Adrenal gland (tissue), 12 donors: ENCODE data around the gene TCEA3. TPM values are rescaled to one million over a fixed set of nuclear protein-coding genes. Genes with fewer than 3 reads are reported as not detected.

Source experiments
- DNase-seq, 7 donors: peaks; one replicate each; pipeline ENCODE4 v3.0.0-alpha.2; 2019 to 2020
- H3K27ac ChIP-seq, 5 donors: fragments of 200-600 bp; sonication (generic) in 4 of 5; 1 replicate in 3 of 5; 2 replicates in 2 of 5; pipeline versions ENCODE4 v1.5.1 to v1.8.0; 2016 to 2020; ENCODE audit warnings: mild to moderate bottlenecking in 1 of 5
- H3K27me3 ChIP-seq: fragments of 200-600 bp; 2 replicates; pipeline ENCODE4 v1.8.0; 2021
- H3K36me3 ChIP-seq, 2 donors: fragments of 200-600 bp; replicated peaks in 1 of 2; 1 replicate in 1 of 2; 2 replicates in 1 of 2; pipeline versions ENCODE4 v1.5.1 to v1.8.0; 2018 to 2022
- H3K4me1 ChIP-seq, 2 donors: fragments of 200-600 bp; replicated peaks in 1 of 2; 1 replicate in 1 of 2; 2 replicates in 1 of 2; pipeline versions ENCODE4 v1.5.1 to v1.8.0; 2018 to 2021
- H3K4me3 ChIP-seq, 4 donors: fragments of 200-600 bp; sonication (generic) in 3 of 4; one replicate each; pipeline ENCODE4 v1.5.1; 2016 to 2018
- H3K9me3 ChIP-seq, 3 donors: fragments of 200-600 bp; sonication (generic) in 1 of 3; replicated peaks in 1 of 3; 1 replicate in 2 of 3; 2 replicates in 1 of 3; pipeline versions ENCODE4 v1.5.1 to v1.8.0; 2016 to 2021
- POLR2A ChIP-seq, 2 donors: fragments of 450-650 bp; IDR thresholded peaks; one replicate each; pipeline ENCODE4 v1.6.1; 2017; ENCODE audit warnings: antibody characterized with exemption in 2 of 2, mild to moderate bottlenecking in 2 of 2, moderate library complexity in 1 of 2
- WGBS, 4 donors: extraction: QIAGEN DNeasy Blood & Tissue Kit in 2 of 4; methylation state at CpG; one replicate each; pipeline versions ENCODE4 v1.1.5 to v1.1.7; 2013 to 2017; 5-methylcytosine and 5-hydroxymethylcytosine counted together
- intact Hi-C, 2 donors: fragments of 100-400 bp; cut with DNase I; formaldehyde crosslinking; loops; one replicate each; pipeline versions ENCODE4 v1.14.1 to v1.15.0; 2022 to 2023
- polyA plus RNA-seq, 3 donors: library from polyadenylated mRNA; stranded (reverse); fragments of 200-250 nt in 2 of 3; fragments of 350-450 nt in 1 of 3; fragmentation: Illumina TruSeq in 1 of 3; extraction: RNeasy Lipid Tissue Mini Kit (QIAGEN cat#74804) in 1 of 3; gene quantifications; one replicate each; pipeline ENCODE4 v1.2.3, GENCODE V29; 2013 to 2014
- total RNA-seq, 9 donors: library from RNA; depleted of rRNA in 4 of 9; stranded (reverse); fragments of >200 nt in 4 of 9; fragments of 120-200 nt in 1 of 9; fragmentation: NEBNext Ultra II Directional in 1 of 9; extraction: Animal tissue kit (Norgen Biotek cat#: 25700) in 1 of 9; gene quantifications; one replicate each; pipeline versions ENCODE4 v1.1.0 to v1.2.4, GENCODE V29; 2013 to 2023
- TF ChIP-seq, protein P1 (sequence below), 6 experiments: fragments of 450-650 bp in 4 of 6; fragments of 200-600 bp in 2 of 6; sonication (generic) in 1 of 6; IDR thresholded peaks; 1 replicate in 5 of 6; 2 replicates in 1 of 6; pipeline versions ENCODE4 v1.5.1 to v1.8.0; 2016 to 2021; ENCODE audit warnings: antibody characterized with exemption in 6 of 6, mild to moderate bottlenecking in 2 of 6, moderate library complexity in 1 of 6
- donor health status: healthy with polysubstance abuse.
- donor health status: Bipolar disorder and iron deficiency.
- donor health status: DM: yes; HTN: yes; CAD: no.
- donor health status: DM: no; HTN: no; CAD: no.
- donor health status: DM: no; HTN: no; CAD: no.
- donor health status: DM: yes; HTN: yes; CAD: no.

The TCEA3 gene
- total and polyA plus RNA-seq, 12 donors: 23.6 to 171 (median 115) TPM

DNA sequence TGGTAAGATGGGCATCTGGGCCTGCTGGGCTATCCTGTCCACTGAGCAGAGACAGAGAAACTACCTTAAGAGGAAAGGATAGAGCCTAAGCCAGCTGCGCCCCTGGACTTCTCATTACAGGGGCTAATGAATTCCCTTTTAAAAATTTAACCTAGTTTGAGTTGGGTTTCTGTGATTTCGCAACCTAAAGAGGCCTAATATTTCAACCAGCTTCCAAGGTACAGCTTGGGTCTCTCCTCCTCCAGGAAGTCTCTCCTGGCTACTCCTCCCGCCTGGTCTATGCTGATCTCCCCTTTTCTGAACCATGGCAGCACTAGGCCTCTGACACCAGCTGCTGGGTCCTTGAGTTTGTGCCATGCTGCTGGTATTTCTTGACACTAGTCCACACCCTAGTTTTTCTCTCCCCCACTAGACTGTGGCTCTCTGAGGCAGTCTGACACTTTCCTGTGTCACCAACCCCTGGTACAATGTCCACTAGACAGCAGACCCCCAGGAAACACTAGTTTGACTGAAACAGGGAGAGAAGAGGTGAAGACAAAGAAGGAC lies 29.0 kb upstream of the TCEA3 start:
- H3K27me3 ChIP-seq: no peaks in the 10 kb centered on the region

DNA sequence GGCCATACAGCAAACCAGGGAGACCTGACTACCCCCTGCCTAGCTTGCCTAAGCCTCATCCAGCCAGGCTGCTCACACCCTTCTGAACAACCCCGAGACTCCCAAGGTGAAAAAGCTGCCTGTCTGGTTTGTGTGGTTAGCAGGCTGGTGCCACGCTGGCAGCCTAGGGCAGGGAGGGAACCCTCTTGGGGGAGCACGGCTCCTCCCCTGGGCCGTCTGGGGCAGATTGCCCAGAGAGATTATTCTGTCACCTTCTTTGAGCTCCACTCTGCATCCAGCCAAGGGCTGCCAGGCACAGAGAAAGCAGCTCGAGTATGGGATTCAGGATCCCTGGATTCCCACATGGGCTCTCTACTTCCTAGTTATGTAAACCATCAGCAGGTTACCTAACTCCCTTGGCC lies 27.5 kb upstream of the TCEA3 start:
- Histone ChIP-seq H3K4me3 (no peak overlapping the region), H3K27ac (peak overlapping the region in 1 of 5 donors; percentile 32), H3K36me3 (peaks cover 0 to 7% of the 10 kb centered on the region in 2 donors), H3K4me1 (peaks cover 0 to 6% of the 10 kb centered on the region in 2 donors), H3K9me3 (no peaks in the 10 kb centered on the region), H3K27me3 (no peaks in the 10 kb centered on the region)
- peak; percentile 61 to 86 (median 76) for DNase-seq
- TF ChIP-seq, protein P1, sequence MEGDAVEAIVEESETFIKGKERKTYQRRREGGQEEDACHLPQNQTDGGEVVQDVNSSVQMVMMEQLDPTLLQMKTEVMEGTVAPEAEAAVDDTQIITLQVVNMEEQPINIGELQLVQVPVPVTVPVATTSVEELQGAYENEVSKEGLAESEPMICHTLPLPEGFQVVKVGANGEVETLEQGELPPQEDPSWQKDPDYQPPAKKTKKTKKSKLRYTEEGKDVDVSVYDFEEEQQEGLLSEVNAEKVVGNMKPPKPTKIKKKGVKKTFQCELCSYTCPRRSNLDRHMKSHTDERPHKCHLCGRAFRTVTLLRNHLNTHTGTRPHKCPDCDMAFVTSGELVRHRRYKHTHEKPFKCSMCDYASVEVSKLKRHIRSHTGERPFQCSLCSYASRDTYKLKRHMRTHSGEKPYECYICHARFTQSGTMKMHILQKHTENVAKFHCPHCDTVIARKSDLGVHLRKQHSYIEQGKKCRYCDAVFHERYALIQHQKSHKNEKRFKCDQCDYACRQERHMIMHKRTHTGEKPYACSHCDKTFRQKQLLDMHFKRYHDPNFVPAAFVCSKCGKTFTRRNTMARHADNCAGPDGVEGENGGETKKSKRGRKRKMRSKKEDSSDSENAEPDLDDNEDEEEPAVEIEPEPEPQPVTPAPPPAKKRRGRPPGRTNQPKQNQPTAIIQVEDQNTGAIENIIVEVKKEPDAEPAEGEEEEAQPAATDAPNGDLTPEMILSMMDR (IDR thresholded peaks at IDR 0.05): no peak
- TF ChIP-seq POLR2A (IDR thresholded peaks at IDR 0.05): no peak
- WGBS, 4 donors: 26 to 40% (median 30%) methylated on average over 1 to 5 of the region's 5 CpGs
- intact Hi-C loops: no loop called here

More for the DNA sequence above, 29.0 kb upstream of the TCEA3 start:
- no peak for DNase-seq
- H3K36me3 ChIP-seq: peaks cover 0 to 7% of the 10 kb centered on the region in 2 donors
- peaks cover 0 to 6% of the 10 kb centered on the region in 2 donors for H3K4me1 ChIP-seq
- no peak overlapping the region for H3K4me3 ChIP-seq
- WGBS, 4 donors: 85 to 100% (median 96%) methylated on average over 3 of the region's 3 CpGs
- H3K9me3 ChIP-seq: no peaks in the 10 kb centered on the region
- no peak overlapping the region for H3K27ac ChIP-seq
- intact Hi-C loops: no loop called here
- TF ChIP-seq, protein P1 (IDR thresholded peaks at IDR 0.05): no peak
- no peak for TF ChIP-seq POLR2A (IDR thresholded peaks at IDR 0.05)

DNA sequence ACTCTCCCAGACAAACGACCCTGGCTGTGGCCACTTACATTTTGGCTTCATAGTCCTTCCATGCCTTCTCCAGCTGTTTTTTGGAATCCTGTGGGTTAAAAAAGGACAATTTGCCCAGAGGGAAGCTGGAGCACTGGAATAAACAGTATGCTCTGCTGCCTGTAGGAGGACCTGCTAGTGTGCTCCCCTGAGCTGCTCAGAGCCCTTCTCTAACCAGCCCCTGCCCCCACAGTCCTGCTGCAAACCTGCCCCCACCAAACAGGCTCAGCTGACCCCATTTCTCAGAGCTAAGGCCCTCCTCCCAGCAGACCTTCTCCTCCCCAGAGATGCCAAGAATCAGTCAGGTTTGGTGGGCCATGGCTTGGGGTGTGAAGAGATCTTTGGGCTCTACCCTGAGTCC lies 26.9 kb upstream of the TCEA3 start:
- intact Hi-C loops: no loop called here
- no peaks in the 10 kb centered on the region for H3K27me3 ChIP-seq
- H3K27ac ChIP-seq: peak overlapping the region in 1 of 5 donors; percentile 32
- no peak for DNase-seq
- peaks cover 0 to 7% of the 10 kb centered on the region in 2 donors for H3K36me3 ChIP-seq
- WGBS, 4 donors: 54 to 71% (median 65%) methylated on average over 1 of the region's 1 CpG
- H3K9me3 ChIP-seq: no peaks in the 10 kb centered on the region
- TF ChIP-seq, protein P1 (IDR thresholded peaks at IDR 0.05): no peak
- no peak for TF ChIP-seq POLR2A (IDR thresholded peaks at IDR 0.05)
- peaks cover 0 to 6% of the 10 kb centered on the region in 2 donors for H3K4me1 ChIP-seq
- no peak overlapping the region for H3K4me3 ChIP-seq

DNA sequence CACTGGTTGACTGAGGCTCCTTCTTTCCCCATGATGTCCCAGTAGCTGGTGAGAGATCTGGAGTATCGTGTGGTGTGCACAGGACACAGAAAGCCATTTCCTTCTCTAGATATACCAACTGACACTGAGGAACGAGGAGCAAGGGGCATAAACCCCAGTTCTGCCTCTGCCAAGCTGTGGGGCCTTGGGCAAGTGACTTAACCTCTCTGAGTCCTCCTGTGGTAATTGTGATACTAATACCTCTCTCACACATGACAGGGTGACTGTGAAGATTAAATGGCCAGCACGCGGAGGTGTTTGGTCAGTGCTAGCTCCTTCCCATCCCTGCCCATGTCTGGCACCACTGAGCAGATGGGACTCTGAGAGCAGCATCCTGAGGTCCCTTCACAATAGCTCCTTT lies 26.3 kb upstream of the TCEA3 start:
- TF ChIP-seq, protein P1 (IDR thresholded peaks at IDR 0.05): no peak
- no peak for TF ChIP-seq POLR2A (IDR thresholded peaks at IDR 0.05)
- Histone ChIP-seq H3K9me3 (no peaks in the 10 kb centered on the region), H3K36me3 (peaks cover 0 to 7% of the 10 kb centered on the region in 2 donors), H3K4me1 (peaks cover 0 to 6% of the 10 kb centered on the region in 2 donors), H3K27ac (no peak overlapping the region), H3K4me3 (no peak overlapping the region), H3K27me3 (no peaks in the 10 kb centered on the region)
- 79 to 93% (median 89%) methylated on average over 4 of the region's 4 CpGs for WGBS, 4 donors
- intact Hi-C loops: no loop called here
- DNase-seq: no peak
